Stimulated activated CD8-positive, alpha-beta memory T cell treated with anti-CD3 and anti-CD28 coated beads, Interleukin-4, amount 100 ng/mL, for 1 hour (primary cell): ENCODE data around the gene DAZAP1.
"Not testable (repeated sequence)": the region's sequence is repeated elsewhere in the genome, so short reads cannot be mapped to it uniquely, and the experiment has no call there.

Experiments used
- DNase-seq, 2 donors: peaks; one replicate each; pipeline ENCODE4 v3.0.0-alpha.2; 2020; ENCODE audit warnings: low read depth in 2 of 2, low spot score in 1 of 2

Gene DAZAP1

GRCh38 chr19:1439525-1440417 lies 32.4 kb downstream of the DAZAP1 start:
- DNase-seq, result not testable (repeated sequence)

GRCh38 chr19:1440418-1440801 lies 33.0 kb downstream of the DAZAP1 start:
- DNase-seq, result no peak

GRCh38 chr19:1441022-1441426 lies 33.6 kb downstream of the DAZAP1 start:
- DNase-seq, result no peak

- no peak for DNase-seq
Measured at GRCh38 chr19:1441677-1442438, 34.5 kb downstream of the DAZAP1 start.

- peak; percentile 51 to 52 for DNase-seq
Measured at GRCh38 chr19:1445185-1445931, 38.0 kb downstream of the DAZAP1 start.

GRCh38 chr19:1445932-1446712 lies 38.7 kb downstream of the DAZAP1 start:
- no peak for DNase-seq

- no peak for DNase-seq
Measured at GRCh38 chr19:1446713-1447481, 39.5 kb downstream of the DAZAP1 start.

- no peak for DNase-seq
Measured at GRCh38 chr19:1447504-1447903, 40.1 kb downstream of the DAZAP1 start.

- no peak for DNase-seq
Measured at GRCh38 chr19:1447944-1448343, 40.6 kb downstream of the DAZAP1 start.

- DNase-seq, result no peak
Measured at GRCh38 chr19:1449467-1450442, 42.4 kb downstream of the DAZAP1 start, which contains the start of gene APC2. TSS of gene APC2 (plus strand) at chr19:1450121. CDS start at chr19:1453002, 2,881 bp downstream.

GRCh38 chr19:1450735-1451731 lies 43.6 kb downstream of the DAZAP1 start:
- no peak for DNase-seq

GRCh38 chr19:1451916-1452801 lies 44.8 kb downstream of the DAZAP1 start:
- no peak for DNase-seq

- no peak for DNase-seq
Measured at GRCh38 chr19:1452802-1453524, 45.6 kb downstream of the DAZAP1 start.

- DNase-seq, result no peak
Measured at GRCh38 chr19:1453525-1454364, 46.4 kb downstream of the DAZAP1 start.

GRCh38 chr19:1455002-1455335 lies 47.6 kb downstream of the DAZAP1 start:
- no peak for DNase-seq
